TTC549 (cell line): Measurements from ENCODE around the gene TMEM221.
A peak's percentile ranks its signal among the peaks of the same experiment; 100 is the strongest.

Experiments used
- FAIRE-seq: peaks from 2 replicates; lab custom pipeline; 2012; peaks lifted over from hg19 to GRCh38; lab: Jason Lieb, UNC

The TMEM221 gene

DNA sequence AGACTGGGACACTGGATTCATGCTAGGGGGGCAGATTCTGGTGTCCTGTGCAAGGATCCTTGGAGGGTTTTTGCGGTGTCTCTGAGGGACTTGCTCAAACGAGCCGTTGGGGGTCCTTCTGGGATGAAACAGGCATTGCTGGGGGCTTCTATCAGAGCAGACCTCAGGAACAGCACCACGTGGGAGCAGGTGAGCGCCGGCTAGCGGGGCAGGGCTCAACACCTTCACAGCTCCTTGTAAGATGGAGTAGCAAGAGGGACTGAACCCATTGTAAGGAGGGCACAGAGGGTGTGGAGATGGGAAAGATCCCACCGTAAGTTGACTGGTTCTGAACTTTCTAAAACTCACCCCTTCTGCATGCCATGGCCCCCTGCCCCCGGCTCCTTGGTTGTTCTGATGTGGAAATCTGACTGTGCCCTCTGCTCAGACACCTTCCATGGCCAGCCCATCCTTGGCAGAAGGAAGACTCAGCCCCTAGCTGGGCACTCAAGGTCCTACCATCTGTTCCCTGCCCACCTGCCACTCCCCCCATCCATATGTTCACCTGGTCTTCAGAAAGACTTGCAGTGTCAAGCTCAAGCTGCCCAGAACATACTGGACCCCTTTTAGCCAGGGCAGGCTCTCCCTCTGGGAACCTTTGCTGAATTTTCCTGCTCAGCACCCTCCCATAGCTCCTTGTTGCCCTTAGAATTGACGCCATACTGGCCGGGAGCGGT, 23.1 kb upstream of the TMEM221 start:
- no peak for FAIRE-seq

DNA sequence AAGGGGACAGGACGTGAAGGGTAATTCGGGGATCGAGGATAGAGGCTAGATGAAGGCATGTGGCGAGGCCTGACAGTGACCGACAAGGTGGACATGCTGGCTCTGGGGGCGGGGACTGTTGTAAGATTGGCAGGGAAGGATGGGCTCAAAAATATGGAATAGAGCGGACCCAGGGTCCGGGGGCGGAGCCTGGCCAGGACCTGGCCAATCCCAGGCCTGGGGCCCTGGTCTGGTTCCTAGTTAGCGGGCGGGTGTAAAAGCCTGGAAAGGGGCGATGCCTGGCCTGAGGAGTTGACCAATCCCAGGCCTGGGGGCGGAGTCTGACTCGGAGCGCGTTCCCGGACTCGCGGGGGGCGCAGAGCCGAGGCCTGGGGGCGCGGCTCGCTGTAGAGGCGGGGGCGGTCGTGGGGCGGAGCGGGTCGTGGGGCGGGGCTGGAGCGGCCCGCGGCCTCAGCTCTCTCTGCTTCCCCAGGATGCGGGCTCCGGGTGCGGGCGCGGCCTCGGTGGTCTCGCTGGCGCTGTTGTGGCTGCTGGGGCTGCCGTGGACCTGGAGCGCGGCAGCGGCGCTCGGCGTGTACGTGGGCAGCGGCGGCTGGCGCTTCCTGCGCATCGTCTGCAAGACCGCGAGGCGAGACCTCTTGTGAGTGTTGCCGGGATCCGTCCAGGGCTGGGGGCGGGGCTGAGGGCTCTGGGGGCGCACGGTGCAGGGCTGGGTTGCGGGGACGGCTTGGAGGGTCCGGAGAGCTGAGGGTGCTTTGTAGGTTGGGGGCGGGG, 21.8 kb upstream of the TMEM221 start, which contains the start of gene SLC27A1:
SLC27A1 (plus strand) TSS at position 457 of the 774 bp plus-strand sequence; CDS start at position 474, 17 bp downstream.
- peak; percentile 86 for FAIRE-seq

DNA sequence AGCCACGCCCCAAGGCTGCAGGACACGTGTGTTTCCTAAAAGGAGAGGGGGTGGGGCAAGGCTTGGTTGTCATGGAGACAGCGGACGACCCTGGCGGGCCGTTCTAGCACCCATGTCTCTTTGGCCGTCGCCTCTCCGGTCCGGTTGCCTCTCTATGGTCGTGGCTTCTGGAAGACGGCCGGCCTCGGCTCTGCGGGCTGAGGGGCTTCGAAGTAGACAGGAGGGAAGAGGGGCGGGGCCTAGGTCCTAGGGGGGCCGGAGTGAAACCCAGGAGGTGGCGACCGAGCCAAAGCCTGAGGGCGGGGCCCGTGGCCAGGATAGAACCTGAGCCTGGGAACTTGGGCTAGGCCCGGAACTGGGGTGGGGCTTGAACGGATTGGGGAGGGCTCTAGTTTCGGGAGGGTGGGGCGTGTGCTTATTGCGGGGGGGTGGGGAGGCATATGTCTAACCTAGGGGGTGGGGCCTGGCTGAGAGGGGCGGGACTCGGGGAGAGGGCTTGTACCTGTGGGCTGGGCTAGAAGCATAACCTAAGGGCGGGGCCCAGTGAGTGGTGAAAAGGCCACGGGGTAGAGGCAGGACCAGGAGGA, 21.1 kb upstream of the TMEM221 start:
- peak; percentile 36 for FAIRE-seq

DNA sequence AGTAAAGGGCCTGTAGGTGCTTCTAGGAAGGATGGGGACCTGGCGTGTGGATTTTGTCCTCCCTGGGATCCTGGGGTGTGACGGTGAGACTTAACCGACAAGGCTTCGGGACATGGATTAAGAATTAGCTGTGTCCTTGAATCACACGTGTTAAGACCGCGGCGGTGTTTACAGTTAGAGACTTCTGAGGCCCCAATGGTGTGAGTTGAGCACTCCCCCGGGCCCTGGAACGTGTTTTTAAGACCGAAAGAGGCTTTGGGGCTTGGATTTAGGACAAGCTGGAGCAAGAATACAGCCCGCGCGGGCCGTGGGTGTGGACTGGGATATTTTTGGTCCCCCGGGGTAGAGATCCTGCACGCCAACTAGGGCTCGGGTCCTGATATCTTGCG, 20.6 kb upstream of the TMEM221 start:
- no peak for FAIRE-seq

DNA sequence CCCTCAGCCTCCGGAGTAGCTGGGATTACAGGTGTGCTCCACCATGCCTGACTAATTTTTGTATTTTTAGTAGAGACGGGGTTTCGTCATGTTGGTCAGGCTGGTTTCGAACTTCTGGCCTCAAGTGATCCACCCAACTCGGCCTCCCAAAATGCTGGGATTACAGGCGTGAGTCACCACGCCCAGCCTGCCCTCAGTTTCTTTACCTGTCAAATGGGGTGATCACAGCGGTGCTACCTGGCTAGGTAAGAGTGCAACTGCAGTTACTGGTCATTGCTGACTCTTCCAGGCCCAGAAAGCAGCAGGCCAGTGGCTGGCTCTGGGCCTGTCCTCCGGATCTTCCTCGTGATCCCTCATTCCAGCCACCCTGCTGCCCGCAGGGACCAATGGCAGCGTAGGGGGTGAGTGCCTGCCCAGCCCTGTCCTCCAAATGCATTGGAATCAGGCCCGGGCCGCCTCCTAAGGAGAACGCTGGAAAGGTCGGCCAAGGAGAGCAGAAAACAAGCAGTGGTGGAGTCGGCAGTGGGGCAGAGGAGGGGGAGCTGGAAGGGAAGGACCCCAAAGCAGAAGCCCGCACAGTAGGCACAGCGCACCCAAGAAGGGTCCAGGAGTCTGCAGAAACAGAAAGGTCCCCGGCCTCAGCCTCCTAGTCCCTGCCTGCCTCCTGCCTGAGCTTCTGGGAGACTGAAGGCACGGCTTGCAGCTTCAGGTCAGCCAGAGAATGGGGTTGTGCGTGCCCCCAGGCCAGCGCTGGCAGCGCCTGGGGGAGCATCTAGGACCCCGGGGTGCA, 20.0 kb upstream of the TMEM221 start:
- no peak for FAIRE-seq

DNA sequence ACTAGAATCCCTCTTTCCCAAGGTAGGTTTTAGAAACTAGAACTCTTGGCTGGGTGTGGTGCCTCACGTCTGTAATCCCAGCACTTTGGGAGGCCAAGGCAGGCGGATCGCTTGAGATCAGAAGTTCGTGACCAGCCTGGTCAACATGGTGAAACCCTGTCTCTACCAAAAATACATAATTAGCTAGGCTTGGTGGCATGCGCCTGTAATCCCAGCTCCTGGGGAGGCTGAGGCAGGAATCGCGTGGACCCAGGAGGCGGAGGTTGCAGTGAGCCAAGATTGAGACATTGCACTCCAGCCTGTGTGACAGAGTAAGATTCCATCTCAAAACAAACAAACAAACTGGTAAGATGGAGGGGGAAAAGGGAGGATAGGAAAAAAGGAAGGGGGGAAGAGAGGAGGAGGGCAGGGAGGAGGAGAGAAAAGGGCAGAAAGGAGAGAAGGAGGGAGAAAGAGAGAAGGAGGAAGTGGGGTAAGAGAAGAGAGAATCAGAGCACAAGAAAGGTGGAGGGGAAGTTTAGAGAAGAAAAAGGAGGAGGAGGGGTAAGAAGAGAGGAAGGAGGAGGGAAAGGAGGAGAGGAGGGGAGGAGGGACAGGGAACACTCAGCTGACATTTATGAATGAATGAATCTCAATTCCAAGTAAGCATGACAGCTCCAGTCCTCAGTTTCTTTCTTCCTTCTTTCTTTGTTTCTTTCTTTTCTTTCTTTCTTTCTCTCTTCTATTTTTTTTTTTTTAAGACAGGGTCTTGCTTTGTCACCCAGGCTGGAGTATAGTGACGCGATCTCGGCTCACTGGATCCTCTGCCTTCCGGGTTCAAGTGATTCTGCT, 19.2 kb upstream of the TMEM221 start:
- no peak for FAIRE-seq

DNA sequence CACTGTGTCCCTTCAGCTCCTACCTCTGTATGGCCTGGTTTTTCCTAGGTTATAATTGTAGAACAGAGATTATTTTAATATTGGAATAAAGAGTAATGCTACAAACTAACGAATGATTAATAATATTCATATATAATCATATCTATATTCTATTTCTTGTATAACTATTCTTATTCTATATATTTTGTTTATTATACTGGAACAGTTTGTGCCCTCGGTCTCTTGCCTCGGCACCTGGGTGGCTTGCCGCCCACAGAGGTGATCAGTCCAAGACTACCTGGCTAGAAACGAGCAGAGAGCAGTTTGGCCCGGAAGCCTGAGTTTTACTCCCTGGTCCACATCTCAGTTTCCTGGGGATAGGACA, 18.0 kb upstream of the TMEM221 start:
- peak; percentile 88 for FAIRE-seq

DNA sequence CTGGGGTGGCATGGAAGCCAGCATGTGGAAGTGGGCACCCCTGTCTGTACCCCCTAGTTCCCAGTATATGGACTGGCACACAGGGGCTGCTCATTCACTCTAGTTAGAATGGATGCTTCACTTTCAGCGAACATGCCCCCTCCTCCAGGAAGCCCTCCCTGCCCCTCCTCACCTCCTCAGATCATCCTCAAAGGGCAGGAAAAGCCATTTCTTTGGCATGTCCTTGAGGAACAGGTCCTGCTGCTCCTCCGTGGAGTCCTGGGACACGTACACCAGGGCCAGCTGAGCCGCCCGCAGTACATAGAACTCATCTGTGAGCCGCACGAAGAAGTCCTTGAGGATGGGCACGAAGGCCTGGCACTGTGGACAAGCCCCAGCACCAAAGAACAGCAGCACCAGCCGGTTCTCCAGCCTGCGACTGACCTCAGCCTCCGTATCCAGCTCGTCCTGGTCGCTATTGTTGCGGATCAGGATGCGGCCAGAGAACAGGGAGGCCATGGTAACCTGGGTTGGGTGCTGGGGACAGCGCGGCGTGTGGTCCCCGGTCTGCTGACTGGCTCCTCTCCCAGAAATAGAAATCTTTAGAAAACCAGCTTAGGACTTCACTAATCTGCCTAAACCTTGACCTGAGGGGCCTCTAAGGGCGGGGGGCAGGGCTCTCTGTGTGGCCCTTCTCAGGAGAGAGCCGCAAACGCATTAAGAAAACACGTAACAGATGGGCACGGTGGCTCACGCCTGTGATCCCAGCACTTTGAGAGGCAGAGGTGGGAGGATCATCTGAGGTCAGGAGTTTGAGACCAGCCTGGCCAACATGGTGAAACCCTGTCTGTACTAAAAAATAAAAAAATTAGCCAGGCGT, 12.1 kb upstream of the TMEM221 start, which contains the start of gene NXNL1:
NXNL1 (minus strand) TSS at position 555 of the 859 bp plus-strand sequence; CDS start at position 498, 57 bp downstream.
- FAIRE-seq, result no peak

DNA sequence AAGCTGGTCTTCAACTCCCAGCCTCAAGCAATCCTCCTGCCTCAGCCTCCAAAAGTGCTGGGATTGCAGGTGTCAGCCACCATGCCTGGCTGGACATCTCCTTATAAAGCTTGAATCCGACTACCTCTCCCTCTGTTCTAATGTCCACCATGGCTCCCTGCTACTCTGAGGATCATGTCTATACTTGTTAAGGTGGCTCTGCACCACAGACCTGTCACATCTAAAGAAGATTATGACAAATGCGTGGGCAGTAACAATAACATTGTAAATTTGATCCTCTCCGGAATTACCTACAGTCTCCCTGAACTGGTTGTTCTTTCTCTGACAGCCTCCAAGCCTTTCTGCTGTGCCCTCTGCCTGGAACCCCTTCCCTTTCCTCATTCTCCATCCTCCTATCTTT, 10.5 kb upstream of the TMEM221 start:
- no peak for FAIRE-seq

DNA sequence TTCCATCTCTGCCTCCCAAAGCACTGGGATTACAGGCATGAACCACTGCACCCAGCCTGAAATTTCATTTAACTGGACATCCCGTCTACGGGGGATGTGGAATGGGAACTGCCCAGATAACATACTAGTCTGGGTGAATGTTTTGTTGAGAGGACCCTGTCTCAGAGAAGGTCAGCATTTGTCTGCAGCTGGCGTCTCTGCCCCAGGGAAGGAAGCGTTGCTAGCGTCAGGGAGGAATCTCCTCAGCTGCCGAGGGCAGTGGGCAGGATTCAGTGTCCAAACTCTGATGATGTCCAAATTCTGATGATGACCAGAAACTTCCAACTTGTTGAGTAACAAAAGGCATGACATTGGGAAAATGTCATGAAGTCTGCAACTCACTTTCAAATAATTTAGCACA, 9.1 kb upstream of the TMEM221 start:
- FAIRE-seq, result no peak

DNA sequence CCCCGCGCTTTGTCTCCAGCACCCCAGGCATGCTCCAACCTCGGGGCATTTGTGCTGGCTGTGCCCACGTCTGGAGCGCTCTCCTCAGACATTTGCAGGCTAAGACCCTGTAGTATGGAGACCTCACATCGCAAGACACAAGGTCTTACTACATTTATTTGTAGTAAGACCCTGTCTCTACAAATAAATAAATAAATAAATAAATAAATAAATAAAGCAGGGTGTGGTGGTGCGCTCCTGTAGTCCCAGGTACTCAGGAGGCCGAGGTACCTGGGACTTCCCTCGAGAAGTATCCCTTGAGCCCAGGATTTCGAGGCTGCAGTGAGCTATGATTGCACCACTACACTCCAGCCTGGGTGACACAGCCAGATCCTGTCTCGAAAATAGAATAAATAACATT, 7.7 kb upstream of the TMEM221 start:
- FAIRE-seq, result no peak

DNA sequence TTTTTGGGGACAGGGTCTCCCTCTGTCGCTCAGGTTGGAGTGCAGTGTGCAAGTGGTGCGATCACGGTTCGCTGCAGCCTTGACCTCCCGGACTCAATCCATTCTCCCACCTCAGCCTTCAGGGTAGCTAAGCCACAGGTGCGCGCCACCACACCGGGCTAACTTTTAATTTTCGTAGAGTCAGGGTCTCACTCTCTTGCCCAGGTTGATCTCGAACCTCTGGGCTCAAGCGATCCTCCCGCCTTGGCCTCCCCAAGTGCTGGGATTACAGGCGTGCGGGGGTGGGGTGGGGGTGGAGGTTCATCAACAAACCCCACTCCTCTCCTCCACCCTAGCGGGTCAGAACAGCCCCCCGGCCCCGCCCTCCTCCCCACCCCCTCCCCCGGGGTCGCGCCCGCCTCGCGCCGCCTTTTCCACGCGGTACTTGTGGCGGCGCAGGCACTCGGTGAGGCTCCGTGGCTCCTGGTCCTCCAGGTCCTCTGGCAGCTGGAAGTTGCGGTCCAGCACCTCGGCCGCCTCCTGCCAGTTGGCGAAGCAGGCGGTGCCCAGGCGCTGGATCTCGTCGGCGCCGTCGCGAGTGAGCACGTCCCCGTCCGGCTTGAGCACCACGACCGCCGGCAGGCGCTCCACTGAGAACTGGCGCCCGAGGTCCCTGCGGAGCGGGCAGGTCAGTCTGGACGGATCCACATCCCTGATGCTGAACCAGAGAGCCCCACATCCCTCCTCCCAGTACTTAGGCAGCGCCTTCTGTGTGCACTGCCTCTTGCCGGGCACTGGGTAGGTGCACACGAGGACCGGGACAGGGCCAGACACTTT, 7.0 kb upstream of the TMEM221 start:
- FAIRE-seq, result no peak

DNA sequence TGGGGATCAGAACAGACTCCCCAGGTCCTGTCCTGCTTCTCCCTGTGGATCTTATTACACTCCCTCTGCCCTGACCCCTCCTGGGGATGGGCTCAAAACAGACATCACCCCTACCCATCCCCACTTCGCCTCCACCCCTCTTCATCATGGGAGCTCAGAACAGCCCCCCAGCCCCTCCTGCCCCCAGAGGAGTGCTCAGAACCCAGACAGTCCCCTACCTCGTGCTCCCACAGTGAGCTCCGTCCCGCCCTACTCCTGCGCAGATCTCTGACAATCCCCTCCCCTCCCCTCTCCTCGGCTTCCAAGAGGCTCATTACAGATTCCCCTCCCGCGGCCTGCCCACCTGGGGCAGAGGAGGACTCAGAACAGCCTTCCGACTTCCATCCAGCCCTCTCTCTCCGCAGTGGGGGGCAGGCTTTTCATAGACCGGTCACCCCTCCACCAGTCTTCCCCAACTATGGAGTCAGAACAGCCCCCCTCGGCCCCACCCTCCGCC, 6.2 kb upstream of the TMEM221 start:
- no peak for FAIRE-seq

DNA sequence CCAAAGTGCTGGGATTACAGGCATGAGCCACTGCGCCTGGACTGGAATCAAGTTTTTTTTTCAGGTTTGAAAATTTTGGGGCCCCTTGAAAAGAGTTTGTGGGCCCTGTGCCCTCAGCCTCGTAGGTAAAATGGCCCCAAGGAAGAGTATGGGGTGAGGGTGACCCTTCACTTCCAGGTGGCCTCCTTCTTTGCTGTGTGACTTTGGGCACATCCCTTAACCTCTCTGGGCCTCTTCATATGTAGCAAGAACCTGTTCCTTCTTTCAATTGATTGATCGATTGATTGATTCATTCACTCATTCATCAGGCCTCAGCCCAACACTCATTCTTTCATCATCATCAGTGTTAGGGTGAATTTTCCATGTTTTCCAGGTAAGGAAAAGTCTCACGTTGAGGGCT, 3.4 kb upstream of the TMEM221 start:
- no peak for FAIRE-seq

DNA sequence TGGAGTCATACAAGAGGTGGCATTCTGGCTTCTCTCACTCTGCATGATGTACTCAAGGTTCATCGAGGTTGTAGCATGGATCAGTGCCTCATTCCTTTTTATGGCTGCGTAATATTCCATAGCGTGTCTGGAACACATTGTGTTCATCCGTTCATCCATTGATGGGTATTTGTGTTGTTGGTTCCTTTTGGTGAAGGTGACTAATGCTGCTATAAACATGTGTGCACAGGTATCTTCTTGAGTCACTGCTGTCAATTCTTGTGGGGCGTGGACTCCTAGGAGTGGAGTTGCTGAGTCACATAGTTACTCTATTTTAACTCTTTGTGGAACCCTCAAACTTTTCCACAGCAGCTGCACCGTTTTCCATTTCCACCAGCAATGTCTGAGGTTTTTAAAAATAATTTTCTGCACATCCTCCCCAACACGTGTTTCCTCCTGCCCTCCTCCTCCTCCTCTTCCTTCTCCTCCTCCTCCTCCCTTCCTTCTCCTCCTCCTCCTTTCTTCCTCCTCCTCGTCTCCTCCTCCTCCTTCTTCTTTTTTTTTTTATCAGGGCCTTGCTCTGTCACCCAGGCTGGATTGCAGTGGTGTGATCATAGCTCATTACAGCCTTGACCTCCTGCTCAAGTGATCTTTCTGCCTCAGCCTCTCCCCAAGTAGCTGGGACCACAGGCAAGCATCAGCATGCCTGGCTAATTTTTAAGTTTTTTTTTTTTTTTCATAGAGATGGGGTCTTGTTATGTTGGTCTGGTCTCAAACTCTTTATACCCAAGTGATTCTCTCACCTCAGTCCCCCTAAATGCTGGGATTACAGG, 2.0 kb upstream of the TMEM221 start:
- FAIRE-seq, result no peak

DNA sequence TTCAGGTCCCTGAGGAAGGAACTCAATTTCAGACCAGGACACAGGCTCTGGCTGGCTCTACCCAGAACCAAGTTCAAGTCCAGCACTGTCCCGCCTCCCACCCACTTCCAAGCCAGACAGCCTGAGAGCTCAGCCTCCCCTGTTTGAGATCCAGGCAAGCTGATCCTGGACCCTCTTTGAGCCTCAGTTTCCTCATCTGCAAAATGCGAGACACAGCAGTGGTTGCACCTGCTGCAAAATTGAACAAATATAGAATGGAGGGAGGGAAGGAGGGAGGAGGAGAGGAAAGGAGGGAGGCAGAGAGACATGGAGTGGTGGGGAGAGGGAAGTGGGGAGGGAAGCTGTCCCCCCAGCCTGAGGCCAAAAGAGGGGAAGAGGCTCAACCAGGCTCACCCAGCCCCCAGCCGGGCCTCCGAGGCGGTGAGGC, 751 bp downstream of the TMEM221 start:
- FAIRE-seq, result no peak

DNA sequence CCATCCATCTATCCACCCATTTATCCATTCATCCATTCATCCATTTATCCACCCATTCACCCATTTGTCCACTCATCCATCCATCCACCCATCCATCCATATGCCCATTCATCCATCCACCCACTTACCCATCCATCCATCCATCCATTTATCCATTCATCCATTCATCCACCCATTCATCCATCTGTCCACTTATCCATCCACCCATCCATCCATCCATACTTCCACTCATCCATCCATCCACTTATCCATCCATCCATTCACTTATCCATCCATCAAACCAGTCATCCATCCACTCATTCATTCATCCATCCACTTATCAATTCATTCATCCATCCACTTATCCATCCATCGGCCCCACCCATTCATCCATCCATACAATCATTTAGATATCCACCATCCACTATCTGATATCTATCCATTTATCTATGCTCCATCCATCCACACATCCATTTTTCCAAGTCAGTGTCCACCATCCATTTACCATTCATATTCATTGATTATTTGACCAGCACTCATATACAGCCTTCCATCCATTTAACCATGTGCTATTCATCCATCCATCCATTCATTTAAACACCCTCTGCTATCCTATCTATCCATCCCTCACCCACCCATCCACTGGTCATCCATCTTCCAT, 2.8 kb downstream of the TMEM221 start:
- FAIRE-seq, result no peak
